Nephron progenitor cell (in vitro differentiated cells): Measurements from ENCODE around the gene ALDH3A1.
A peak's percentile ranks its signal among the peaks of the same experiment; 100 is the strongest.

ENCODE experiments used
- DNase-seq: peaks from one replicate; pipeline ENCODE4 v3.0.0; 2021
- H3K27ac Mint-ChIP-seq: 2 replicates; pipeline ENCODE4 v1.8.0; 2021; ENCODE audit warnings: mild to moderate bottlenecking, moderate library complexity, mixed read lengths
- H3K27me3 Mint-ChIP-seq: 2 replicates; pipeline ENCODE4 v1.8.0; 2021; ENCODE audit warnings: mild to moderate bottlenecking, low read depth, mixed read lengths; ENCODE audit not compliant: poor library complexity
- H3K36me3 Mint-ChIP-seq: 2 replicates; pipeline ENCODE4 v1.8.0; 2021; ENCODE audit warnings: low read depth, mixed read lengths
- H3K4me1 Mint-ChIP-seq: 2 replicates; pipeline ENCODE4 v1.8.0; 2021; ENCODE audit warnings: mixed read lengths
- H3K4me3 Mint-ChIP-seq: 2 replicates; pipeline ENCODE4 v1.8.0; 2021; ENCODE audit warnings: mild to moderate bottlenecking, moderate library complexity, mixed read lengths
- H3K9me3 Mint-ChIP-seq: 2 replicates; pipeline ENCODE4 v1.8.0; 2021; ENCODE audit warnings: mild to moderate bottlenecking, moderate library complexity, mixed read lengths
- CTCF ChIP-seq: fragments of 200-600 bp; sonication (generic); IDR thresholded peaks from 2 replicates; pipeline ENCODE4 v1.5.0; 2021; ENCODE audit warnings: antibody characterized with exemption

ALDH3A1 gene

GRCh38 chr17:19720631-19721426, 27.3 kb downstream of the ALDH3A1 start:
- Mint-ChIP-seq H3K4me3 (peak overlapping the region; percentile 30), H3K36me3 (no peaks in the 10 kb centered on the region), H3K27ac (no peak overlapping the region), H3K27me3 (peaks cover 5% of the 10 kb centered on the region), H3K4me1 (peaks cover 43% of the 10 kb centered on the region), H3K9me3 (no peaks in the 10 kb centered on the region)
- TF ChIP-seq CTCF, result no peak
- peak; percentile 30 for DNase-seq

- Mint-ChIP-seq H3K9me3 (no peaks in the 10 kb centered on the region), H3K36me3 (no peaks in the 10 kb centered on the region), H3K27me3 (peaks cover 5% of the 10 kb centered on the region), H3K4me3 (no peak overlapping the region), H3K27ac (no peak overlapping the region), H3K4me1 (peaks cover 43% of the 10 kb centered on the region)
- no peak for TF ChIP-seq CTCF
- no peak for DNase-seq
Observed at GRCh38 chr17:19720210-19720475, 28.0 kb downstream of the ALDH3A1 start.

- Mint-ChIP-seq H3K9me3 (no peaks in the 10 kb centered on the region), H3K27ac (peak overlapping the region; percentile 44), H3K36me3 (no peaks in the 10 kb centered on the region), H3K4me3 (no peak overlapping the region), H3K27me3 (peaks cover 5% of the 10 kb centered on the region), H3K4me1 (peaks cover 47% of the 10 kb centered on the region)
- no peak for DNase-seq
- no peak for TF ChIP-seq CTCF
Observed at GRCh38 chr17:19719355-19720209, 28.5 kb downstream of the ALDH3A1 start.

- H3K27ac Mint-ChIP-seq, result peak overlapping the region; percentile 44
- peaks cover 51% of the 10 kb centered on the region for H3K4me1 Mint-ChIP-seq
- TF ChIP-seq CTCF, result no peak
- H3K9me3 Mint-ChIP-seq, result no peaks in the 10 kb centered on the region
- no peak overlapping the region for H3K4me3 Mint-ChIP-seq
- H3K27me3 Mint-ChIP-seq, result peaks cover 5% of the 10 kb centered on the region
- no peaks in the 10 kb centered on the region for H3K36me3 Mint-ChIP-seq
- no peak for DNase-seq
Observed at GRCh38 chr17:19718613-19719354, 29.3 kb downstream of the ALDH3A1 start.

- Mint-ChIP-seq H3K4me3 (no peak overlapping the region), H3K36me3 (no peaks in the 10 kb centered on the region), H3K27me3 (peaks cover 5% of the 10 kb centered on the region), H3K27ac (no peak overlapping the region), H3K9me3 (no peaks in the 10 kb centered on the region), H3K4me1 (peaks cover 51% of the 10 kb centered on the region)
- no peak for DNase-seq
- TF ChIP-seq CTCF, result no peak
Observed at GRCh38 chr17:19718041-19718612, 30.0 kb downstream of the ALDH3A1 start.
